Epithelial cell of esophagus (primary cell): ENCODE measurements around the gene TYMP.

ENCODE experiments used
- DNase-seq: peaks from one replicate; pipeline ENCODE4 v3.0.0; 2010; ENCODE audit warnings: low read depth
- H3K4me3 ChIP-seq: 2 replicates; pipeline ENCODE4 v1.5.1; 2011; ENCODE audit warnings: mild to moderate bottlenecking, low read length, control low read depth
- CTCF ChIP-seq: IDR thresholded peaks from 2 replicates; pipeline ENCODE4 v1.5.1; 2011; ENCODE audit warnings: low read depth, mild to moderate bottlenecking, low read length, control low read depth, inconsistent platforms; ENCODE audit not compliant: insufficient read depth; ENCODE audit errors: missing control alignments

The TYMP gene

DNA sequence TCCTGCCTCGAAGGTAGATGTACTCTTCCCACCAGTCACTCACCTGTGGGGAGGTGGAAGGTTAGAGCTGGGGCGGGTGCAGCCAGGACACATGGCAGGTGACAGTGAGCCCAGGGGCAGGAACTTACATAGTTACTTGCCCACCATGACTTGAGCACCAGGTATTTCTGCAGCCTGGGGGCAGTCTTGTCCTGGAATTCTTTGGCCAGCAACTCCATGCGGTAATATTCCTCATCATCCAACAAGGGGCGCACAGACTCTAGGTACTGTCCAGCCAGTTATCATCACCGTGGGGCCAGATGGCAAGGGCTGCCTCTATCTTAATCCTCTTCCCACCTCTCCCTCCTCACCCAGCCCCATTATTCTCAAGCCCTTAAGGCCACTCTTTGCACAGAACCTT lies 46.3 kb upstream of the TYMP start:
- H3K4me3 ChIP-seq: no peak overlapping the region
- peak; percentile 28 for TF ChIP-seq CTCF
- peak; percentile 67 for DNase-seq

DNA sequence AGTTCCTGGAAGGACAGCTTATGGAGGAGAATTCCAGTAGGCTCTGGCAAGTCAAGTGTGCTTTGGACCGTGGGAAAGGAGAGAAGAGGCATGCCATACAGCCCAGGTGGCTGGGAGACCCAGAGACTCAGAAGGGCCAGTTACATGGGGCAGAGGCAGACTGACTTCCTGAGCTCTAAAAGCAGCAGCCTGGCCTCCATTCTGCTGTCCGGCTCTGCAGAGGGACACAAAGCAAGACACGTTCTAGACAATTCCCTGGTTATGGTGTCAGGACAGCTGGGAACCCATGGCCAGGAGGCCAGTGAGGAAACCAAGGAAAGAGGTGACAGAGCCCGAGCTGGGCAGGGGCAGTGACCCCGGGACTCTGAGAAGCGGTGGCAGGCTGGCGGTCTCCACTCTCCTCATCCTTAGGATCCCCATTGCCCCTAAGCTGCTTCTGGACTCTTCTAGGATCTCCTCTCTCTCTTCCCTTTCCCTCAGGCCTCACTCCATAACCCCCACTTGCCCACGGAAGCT lies 45.7 kb upstream of the TYMP start:
- DNase-seq: no peak
- no peak overlapping the region for H3K4me3 ChIP-seq
- no peak for TF ChIP-seq CTCF

DNA sequence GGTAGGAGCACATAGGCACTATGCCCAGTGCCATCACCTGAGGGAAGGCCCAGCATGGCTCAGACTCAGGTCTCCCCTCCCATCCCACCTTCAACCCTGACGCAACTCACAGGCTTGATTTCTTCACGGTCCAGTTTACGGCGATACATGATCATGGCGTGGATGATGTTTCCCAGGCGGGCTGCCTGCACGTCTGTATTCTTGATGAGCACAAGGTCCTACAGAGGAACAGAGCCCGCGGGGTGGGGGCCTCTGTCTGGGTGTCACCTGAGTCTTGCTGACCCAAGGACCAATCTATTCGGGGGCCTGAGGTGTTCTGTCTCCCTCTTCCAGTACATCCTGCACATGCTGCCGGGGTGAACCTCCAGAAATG lies 44.6 kb upstream of the TYMP start:
- H3K4me3 ChIP-seq: no peak overlapping the region
- TF ChIP-seq CTCF: no peak

DNA sequence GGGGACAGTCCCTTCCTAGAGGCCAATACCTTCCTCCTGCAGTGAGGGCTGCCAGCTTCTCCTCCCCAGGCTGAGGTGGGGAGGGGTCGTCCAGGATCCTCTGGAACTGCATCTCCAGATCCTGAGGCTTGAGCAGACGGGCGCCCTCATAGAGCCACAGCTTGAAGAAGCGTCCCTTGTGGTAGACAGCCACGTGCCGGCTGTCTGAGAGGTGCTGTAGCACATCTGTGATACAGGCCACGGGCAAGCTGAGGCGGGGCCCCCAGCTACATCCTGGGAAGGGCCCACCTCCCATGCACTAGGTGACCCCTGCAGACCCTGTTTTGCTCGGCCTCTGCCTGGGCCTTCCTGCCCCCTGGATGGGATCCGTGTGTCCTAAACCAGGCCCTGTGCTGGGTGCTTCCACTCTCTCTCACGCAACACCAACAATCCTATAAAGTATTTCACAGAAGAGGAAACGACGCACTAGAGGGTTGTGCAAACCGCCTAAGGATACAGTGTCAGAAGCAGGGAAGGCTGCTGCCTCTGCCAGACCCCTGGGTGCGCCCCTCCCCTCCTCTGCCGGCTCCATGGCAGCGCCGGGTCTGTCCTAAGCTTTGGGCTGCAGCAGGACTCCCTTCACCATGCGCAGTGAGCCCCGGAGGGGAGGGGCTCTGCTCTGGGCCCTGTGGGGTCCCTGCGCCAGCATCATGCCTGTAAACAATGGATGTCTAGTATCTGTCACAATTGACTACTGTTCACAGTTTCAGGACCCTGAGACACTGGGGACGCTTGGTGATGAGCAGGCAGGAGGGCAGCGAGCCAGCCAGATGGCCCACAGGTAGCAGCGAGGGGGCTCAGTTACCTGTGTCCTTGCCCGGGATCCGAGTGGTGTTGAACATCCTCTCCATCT lies 43.9 kb upstream of the TYMP start:
- H3K4me3 ChIP-seq: no peak overlapping the region
- no peak for TF ChIP-seq CTCF
- no peak for DNase-seq

More for the DNA sequence above, 44.6 kb upstream of the TYMP start:
- DNase-seq: no peak

DNA sequence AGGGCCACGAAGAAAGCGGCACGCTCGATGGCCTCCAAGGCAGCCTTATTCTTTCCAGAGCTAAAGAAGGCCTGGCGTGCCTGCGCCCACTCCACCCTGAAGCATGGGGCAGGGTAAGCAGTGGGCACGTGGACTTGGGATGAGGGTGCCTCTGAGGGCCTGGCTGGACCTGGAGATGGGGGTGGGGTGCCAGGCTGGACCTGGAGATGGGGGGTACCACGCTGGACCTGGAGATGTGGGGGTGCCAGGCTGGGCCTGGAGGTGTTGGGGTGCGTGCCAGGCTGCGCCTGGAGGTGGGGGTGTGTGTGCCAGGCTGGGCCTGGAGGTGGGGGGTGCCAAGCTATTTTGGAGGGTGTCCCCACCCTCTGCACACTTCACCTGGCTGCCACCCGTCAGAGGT lies 43.2 kb upstream of the TYMP start:
- no peak for DNase-seq
- H3K4me3 ChIP-seq: no peak overlapping the region
- TF ChIP-seq CTCF: no peak

GRCh38 chr22:50571264-50572175 lies 41.7 kb upstream of the TYMP start:
- TF ChIP-seq CTCF: no peak
- no peak for DNase-seq
- H3K4me3 ChIP-seq: no peak overlapping the region
